Uterus (tissue), 2 donors: ENCODE results near the gene PDE4B.

Source experiments
- POLR2A ChIP-seq, 2 donors: fragments of 450-650 bp; IDR thresholded peaks; one replicate each; pipeline ENCODE4 v1.6.1; 2016; ENCODE audit warnings: antibody characterized with exemption in 2 of 2, mild to moderate bottlenecking in 1 of 2, moderate library complexity in 1 of 2
- TF ChIP-seq, protein P1 (sequence below), 4 experiments: fragments of 200-600 bp in 2 of 4; fragments of 450-650 bp in 2 of 4; sonication (generic) in 2 of 4; IDR thresholded peaks; one replicate each; pipeline ENCODE4 v1.5.1; 2016 to 2019; ENCODE audit warnings: antibody characterized with exemption in 4 of 4, mild to moderate bottlenecking in 2 of 4, moderate library complexity in 1 of 4

GRCh38 chr1:66152034-66152433 lies 359.3 kb downstream of the PDE4B start:
- TF ChIP-seq, protein P1, sequence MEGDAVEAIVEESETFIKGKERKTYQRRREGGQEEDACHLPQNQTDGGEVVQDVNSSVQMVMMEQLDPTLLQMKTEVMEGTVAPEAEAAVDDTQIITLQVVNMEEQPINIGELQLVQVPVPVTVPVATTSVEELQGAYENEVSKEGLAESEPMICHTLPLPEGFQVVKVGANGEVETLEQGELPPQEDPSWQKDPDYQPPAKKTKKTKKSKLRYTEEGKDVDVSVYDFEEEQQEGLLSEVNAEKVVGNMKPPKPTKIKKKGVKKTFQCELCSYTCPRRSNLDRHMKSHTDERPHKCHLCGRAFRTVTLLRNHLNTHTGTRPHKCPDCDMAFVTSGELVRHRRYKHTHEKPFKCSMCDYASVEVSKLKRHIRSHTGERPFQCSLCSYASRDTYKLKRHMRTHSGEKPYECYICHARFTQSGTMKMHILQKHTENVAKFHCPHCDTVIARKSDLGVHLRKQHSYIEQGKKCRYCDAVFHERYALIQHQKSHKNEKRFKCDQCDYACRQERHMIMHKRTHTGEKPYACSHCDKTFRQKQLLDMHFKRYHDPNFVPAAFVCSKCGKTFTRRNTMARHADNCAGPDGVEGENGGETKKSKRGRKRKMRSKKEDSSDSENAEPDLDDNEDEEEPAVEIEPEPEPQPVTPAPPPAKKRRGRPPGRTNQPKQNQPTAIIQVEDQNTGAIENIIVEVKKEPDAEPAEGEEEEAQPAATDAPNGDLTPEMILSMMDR (IDR thresholded peaks at IDR 0.05): no peak
- no peak for TF ChIP-seq POLR2A (IDR thresholded peaks at IDR 0.05)
